HG03432 (cell line): ENCODE measurements around the gene CDC37.

ENCODE experiments used
- ATAC-seq: cut with Tn5 transposase; IDR thresholded peaks from one replicate; pipeline ENCODE4 v1.9.1; 2021; ENCODE audit warnings: mild to moderate bottlenecking, moderate library complexity; ENCODE audit not compliant: unreplicated experiment

The CDC37 gene

GRCh38 chr19:10363789-10364281, 39.5 kb downstream of the CDC37 start:
- ATAC-seq = no peak

GRCh38 chr19:10362259-10362658, 41.1 kb downstream of the CDC37 start:
- no peak for ATAC-seq

GRCh38 chr19:10361569-10362011, 41.8 kb downstream of the CDC37 start:
- no peak for ATAC-seq

- ATAC-seq = no peak
Measured at GRCh38 chr19:10356431-10356830, 46.9 kb downstream of the CDC37 start.

GRCh38 chr19:10353793-10354391, 49.5 kb downstream of the CDC37 start:
- no peak for ATAC-seq

- ATAC-seq = no peak
Measured at GRCh38 chr19:10352764-10353671, 50.3 kb downstream of the CDC37 start.

- ATAC-seq = no peak
Measured at GRCh38 chr19:10346509-10346908, 56.8 kb downstream of the CDC37 start.

- no peak for ATAC-seq
Measured at GRCh38 chr19:10344780-10345179, 58.6 kb downstream of the CDC37 start.

- ATAC-seq = no peak
Measured at GRCh38 chr19:10343495-10343894, 59.8 kb downstream of the CDC37 start.
